IPS-NIHi11 (cell line): ENCODE results near the gene RPS15A.
"Not testable (repeated sequence)": the region's sequence is repeated elsewhere in the genome, so short reads cannot be mapped to it uniquely, and the experiment has no call there.

Experiments used
- DNase-seq: peaks from one replicate; pipeline ENCODE4 v3.0.0; 2012; ENCODE audit warnings: mixed read lengths, low spot score

Gene RPS15A

GRCh38 chr16:18742870-18743269 lies 47.3 kb downstream of the RPS15A start:
- not testable (repeated sequence) for DNase-seq

DNA sequence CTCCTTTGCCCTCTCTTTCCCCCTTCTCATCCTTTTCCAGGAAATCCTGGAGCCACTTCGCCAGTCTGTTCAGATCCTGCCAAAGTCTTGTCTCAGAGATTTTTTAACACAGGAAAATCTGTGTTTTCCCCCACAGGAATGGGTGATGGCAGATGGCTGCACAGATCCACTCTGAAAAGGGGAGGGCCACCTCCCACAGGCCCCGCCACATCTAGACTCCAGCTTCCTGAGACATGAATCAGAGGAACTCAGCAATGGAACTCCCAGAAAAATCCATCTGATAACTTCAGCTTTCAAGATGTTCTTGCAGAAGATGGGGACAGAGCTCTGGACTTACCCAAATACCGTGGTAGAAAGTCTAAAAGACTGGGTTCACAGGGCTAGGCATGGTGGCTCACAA lies 50.1 kb downstream of the RPS15A start:
- DNase-seq, result not testable (repeated sequence)

DNA sequence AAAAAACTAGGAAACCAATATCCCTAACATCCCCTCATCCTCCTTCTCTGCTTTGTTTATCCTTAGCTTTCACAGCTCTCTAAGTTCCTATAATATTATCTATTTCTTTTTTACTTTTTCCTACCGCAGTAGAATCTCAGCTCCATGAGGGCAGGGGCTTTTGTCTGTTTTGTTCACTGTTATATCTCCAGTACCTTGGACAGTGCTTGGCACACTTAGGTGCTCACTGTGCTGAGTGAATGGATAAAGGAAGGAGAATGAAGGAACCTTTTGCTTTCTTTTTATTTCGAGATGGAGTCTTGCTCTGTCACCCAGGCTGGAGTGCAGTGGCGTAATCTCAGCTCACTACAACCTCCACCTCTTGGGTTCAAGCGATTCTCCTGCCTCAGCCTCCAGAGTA lies 51.4 kb downstream of the RPS15A start:
- DNase-seq, result not testable (repeated sequence)

GRCh38 chr16:18734279-18734678 lies 55.9 kb downstream of the RPS15A start:
- not testable (repeated sequence) for DNase-seq
